GM18870 (cell line): ENCODE measurements around the gene CBLB.
A peak's percentile ranks its signal among the peaks of the same experiment; 100 is the strongest.

Experiments
- ATAC-seq: cut with Tn5 transposase; IDR thresholded peaks from one replicate; pipeline ENCODE4 v1.9.1; 2021; ENCODE audit warnings: moderate library complexity; ENCODE audit not compliant: unreplicated experiment

The CBLB gene

GRCh38 chr3:105876780-105877327 lies 8.0 kb upstream of the CBLB start:
- ATAC-seq: peak; percentile 50

GRCh38 chr3:105869861-105870755 lies 1.3 kb upstream of the CBLB start:
- ATAC-seq: no peak

- ATAC-seq: no peak
Observed at GRCh38 chr3:105869531-105869833, 670 bp upstream of the CBLB start.

- no peak for ATAC-seq
Observed at GRCh38 chr3:105868431-105868741, 426 bp downstream of the CBLB start.

GRCh38 chr3:105867712-105868430 lies 941 bp downstream of the CBLB start:
- no peak for ATAC-seq

GRCh38 chr3:105866656-105867653 lies 1.9 kb downstream of the CBLB start:
- ATAC-seq: peak; percentile 41

GRCh38 chr3:105865867-105866350 lies 2.9 kb downstream of the CBLB start:
- no peak for ATAC-seq

GRCh38 chr3:105865016-105865623 lies 3.7 kb downstream of the CBLB start:
- no peak for ATAC-seq

- no peak for ATAC-seq
Observed at GRCh38 chr3:105864212-105864611, 4.6 kb downstream of the CBLB start.

GRCh38 chr3:105863608-105864007 lies 5.2 kb downstream of the CBLB start:
- ATAC-seq: no peak

GRCh38 chr3:105862217-105862616 lies 6.6 kb downstream of the CBLB start:
- peak; percentile 72 for ATAC-seq

GRCh38 chr3:105860641-105861040 lies 8.2 kb downstream of the CBLB start:
- ATAC-seq: no peak

GRCh38 chr3:105858017-105858416 lies 10.8 kb downstream of the CBLB start:
- no peak for ATAC-seq

GRCh38 chr3:105857601-105858000 lies 11.2 kb downstream of the CBLB start:
- ATAC-seq: no peak

- ATAC-seq: no peak
Observed at GRCh38 chr3:105856605-105857004, 12.2 kb downstream of the CBLB start.

- ATAC-seq: peak; percentile 95
Observed at GRCh38 chr3:105853801-105854432, 14.9 kb downstream of the CBLB start.

GRCh38 chr3:105851582-105851981 lies 17.2 kb downstream of the CBLB start:
- ATAC-seq: no peak

- ATAC-seq: no peak
Observed at GRCh38 chr3:105851176-105851575, 17.6 kb downstream of the CBLB start.

GRCh38 chr3:105850593-105850992 lies 18.2 kb downstream of the CBLB start:
- no peak for ATAC-seq

- no peak for ATAC-seq
Observed at GRCh38 chr3:105848821-105849220, 20.0 kb downstream of the CBLB start.
